DOHH2 (cell line): ENCODE results near the gene ZNF558.

Source experiments
- H3F3A ChIP-seq: fragments of 200-600 bp; sonication (generic), shearing (Covaris generic); 2 replicates; pipeline ENCODE4 v1.6.0; 2016; ENCODE audit warnings: antibody characterized with exemption, mild to moderate bottlenecking; ENCODE audit not compliant: control insufficient read depth, insufficient read depth
- H3K27ac ChIP-seq: fragments of 200-600 bp; sonication (generic); 2 replicates; pipeline ENCODE4 v1.5.1; 2014; ENCODE audit warnings: low read depth, mild to moderate bottlenecking, low read length, moderate library complexity
- H3K27me3 ChIP-seq: fragments of 200-600 bp; sonication (generic); 2 replicates; pipeline ENCODE4 v1.6.1; 2014; ENCODE audit warnings: mild to moderate bottlenecking, low read length, mixed read lengths; ENCODE audit not compliant: control insufficient read depth
- H3K36me3 ChIP-seq: fragments of 200-600 bp; sonication (generic); 2 replicates; pipeline ENCODE4 v1.6.1; 2014; ENCODE audit warnings: mild to moderate bottlenecking, low read length, moderate library complexity, mixed read lengths; ENCODE audit not compliant: control insufficient read depth
- H3K4me1 ChIP-seq: fragments of 200-600 bp; sonication (generic); 2 replicates; pipeline ENCODE4 v1.6.1; 2014; ENCODE audit warnings: mild to moderate bottlenecking, low read length, mixed read lengths; ENCODE audit not compliant: control insufficient read depth
- H3K4me2 ChIP-seq: fragments of 200-600 bp; sonication (generic); 2 replicates; pipeline ENCODE4 v1.6.0; 2014; ENCODE audit warnings: mild to moderate bottlenecking, low read length, moderate library complexity
- H3K4me3 ChIP-seq: fragments of 200-600 bp; sonication (generic); 2 replicates; pipeline ENCODE4 v1.5.1; 2014; ENCODE audit warnings: mild to moderate bottlenecking, low read length, mixed read lengths
- H3K79me2 ChIP-seq: fragments of 200-600 bp; sonication (generic); 2 replicates; pipeline ENCODE4 v1.6.1; 2014; ENCODE audit warnings: mild to moderate bottlenecking, low read length, mixed read lengths; ENCODE audit not compliant: control insufficient read depth
- H3K9me2 ChIP-seq: fragments of 200-600 bp; sonication (generic); replicated peaks from 2 replicates; pipeline ENCODE4 v1.6.1; 2014; ENCODE audit warnings: mild to moderate bottlenecking, low read length, mixed read lengths; ENCODE audit not compliant: control insufficient read depth
- H3K9me3 ChIP-seq: fragments of 200-600 bp; sonication (generic); 2 replicates; pipeline ENCODE4 v1.6.1; 2014; ENCODE audit warnings: antibody characterized with exemption, low read length, mixed read lengths; ENCODE audit not compliant: control insufficient read depth, insufficient read depth
- H4K20me1 ChIP-seq: fragments of 200-600 bp; sonication (generic); 2 replicates; pipeline ENCODE4 v1.6.0; 2014; ENCODE audit warnings: low read depth, mild to moderate bottlenecking, antibody characterized with exemption, low read length, moderate library complexity; ENCODE audit not compliant: control insufficient read depth, insufficient read depth
- CTCF ChIP-seq: fragments of 200-600 bp; sonication (generic); IDR thresholded peaks from one replicate; pipeline ENCODE4 v1.5.1; 2014; ENCODE audit warnings: antibody characterized with exemption, mild to moderate bottlenecking, low read depth, low read length; ENCODE audit not compliant: poor library complexity, severe bottlenecking
- EZH2phosphoT487 ChIP-seq: fragments of 200-600 bp; sonication (generic); IDR thresholded peaks from 2 replicates; pipeline ENCODE4 v1.6.1; 2017; ENCODE audit warnings: borderline replicate concordance, mild to moderate bottlenecking, antibody characterized with exemption, low read length, moderate library complexity, mixed read lengths

Gene ZNF558

GRCh38 chr19:8849232-8849631 is 17.1 kb upstream of the ZNF558 start:
- no peak for TF ChIP-seq EZH2phosphoT487
- no peak for TF ChIP-seq CTCF
- Histone ChIP-seq H3K79me2 (no peaks in the 10 kb centered on the region), H3F3A (no peaks in the 10 kb centered on the region), H3K36me3 (no peaks in the 10 kb centered on the region), H3K9me2 (no peaks in the 10 kb centered on the region), H3K9me3 (no peaks in the 10 kb centered on the region), H4K20me1 (no peaks in the 10 kb centered on the region), H3K27ac (no peak overlapping the region), H3K4me3 (no peak overlapping the region), H3K4me2 (no peak overlapping the region), H3K4me1 (no peaks in the 10 kb centered on the region), H3K27me3 (no peaks in the 10 kb centered on the region)

- H3K36me3 ChIP-seq = no peaks in the 10 kb centered on the region
- no peak overlapping the region for H3K4me3 ChIP-seq
- H3K27ac ChIP-seq = no peak overlapping the region
- H3F3A ChIP-seq = no peaks in the 10 kb centered on the region
- H3K4me2 ChIP-seq = no peak overlapping the region
- no peaks in the 10 kb centered on the region for H3K4me1 ChIP-seq
- H3K27me3 ChIP-seq = peaks cover 8% of the 10 kb centered on the region
- no peaks in the 10 kb centered on the region for H4K20me1 ChIP-seq
- H3K9me2 ChIP-seq = no peaks in the 10 kb centered on the region
- no peak for TF ChIP-seq EZH2phosphoT487
- no peak for TF ChIP-seq CTCF
- H3K9me3 ChIP-seq = no peaks in the 10 kb centered on the region
- no peaks in the 10 kb centered on the region for H3K79me2 ChIP-seq
Measured at GRCh38 chr19:8846819-8847218, 14.7 kb upstream of the ZNF558 start.

GRCh38 chr19:8840708-8841107 is 8.6 kb upstream of the ZNF558 start:
- no peak for TF ChIP-seq CTCF
- TF ChIP-seq EZH2phosphoT487 = no peak
- Histone ChIP-seq H3K4me1 (no peaks in the 10 kb centered on the region), H3K9me2 (no peaks in the 10 kb centered on the region), H3K27me3 (peaks cover 8% of the 10 kb centered on the region), H3K4me3 (no peak overlapping the region), H3K36me3 (no peaks in the 10 kb centered on the region), H3K9me3 (no peaks in the 10 kb centered on the region), H4K20me1 (no peaks in the 10 kb centered on the region), H3F3A (no peaks in the 10 kb centered on the region), H3K4me2 (no peak overlapping the region), H3K27ac (no peak overlapping the region), H3K79me2 (no peaks in the 10 kb centered on the region)

GRCh38 chr19:8835877-8836276 is 3.8 kb upstream of the ZNF558 start:
- no peaks in the 10 kb centered on the region for H3K79me2 ChIP-seq
- peaks cover 13% of the 10 kb centered on the region for H3K4me1 ChIP-seq
- no peak overlapping the region for H3K4me3 ChIP-seq
- no peaks in the 10 kb centered on the region for H4K20me1 ChIP-seq
- no peak overlapping the region for H3K27ac ChIP-seq
- no peaks in the 10 kb centered on the region for H3F3A ChIP-seq
- H3K9me3 ChIP-seq = no peaks in the 10 kb centered on the region
- no peak overlapping the region for H3K4me2 ChIP-seq
- TF ChIP-seq CTCF (no peak), EZH2phosphoT487 (no peak)
- no peaks in the 10 kb centered on the region for H3K9me2 ChIP-seq
- no peaks in the 10 kb centered on the region for H3K27me3 ChIP-seq
- H3K36me3 ChIP-seq = no peaks in the 10 kb centered on the region
